Osteoblast (primary cell): Measurements from ENCODE around the gene WDR93. TPM values are rescaled to one million over a fixed set of nuclear protein-coding genes. Genes with fewer than 3 reads are reported as not detected.
A peak's percentile ranks its signal among the peaks of the same experiment; 100 is the strongest.

Experiments used
- DNase-seq: peaks from one replicate; pipeline ENCODE4 v3.0.0; 2011; ENCODE audit warnings: low spot score, mixed read lengths; ENCODE audit not compliant: insufficient read length; ENCODE audit errors: missing footprints
- H2AFZ ChIP-seq: 2 replicates; pipeline ENCODE4 v1.6.0; 2011; ENCODE audit warnings: mild to moderate bottlenecking, low read length
- H3K27ac ChIP-seq: 2 replicates; pipeline ENCODE4 v1.5.1; 2011; ENCODE audit warnings: mild to moderate bottlenecking, low read depth, low read length, moderate library complexity
- H3K27me3 ChIP-seq: 2 replicates; pipeline ENCODE4 v1.6.0; 2012; ENCODE audit warnings: mild to moderate bottlenecking, control low read depth, inconsistent platforms, low read length, moderate library complexity; ENCODE audit not compliant: insufficient read depth
- H3K36me3 ChIP-seq: 2 replicates; pipeline ENCODE4 v1.5.1; 2011; ENCODE audit warnings: mild to moderate bottlenecking, low read length, control low read depth, moderate library complexity; ENCODE audit not compliant: insufficient read depth
- H3K4me1 ChIP-seq: 2 replicates; pipeline ENCODE4 v1.5.1; 2011; ENCODE audit warnings: mild to moderate bottlenecking, low read length, control low read depth, moderate library complexity; ENCODE audit not compliant: insufficient read depth
- H3K4me2 ChIP-seq: 2 replicates; pipeline ENCODE4 v1.6.0; 2011; ENCODE audit warnings: mild to moderate bottlenecking, low read length; ENCODE audit not compliant: insufficient read depth
- H3K4me3 ChIP-seq: fragments of 200-600 bp; sonication (generic); 3 replicates; pipeline ENCODE4 v1.5.1; 2012; ENCODE audit warnings: mild to moderate bottlenecking, low read length, inconsistent platforms; ENCODE audit not compliant: insufficient read depth
- H3K79me2 ChIP-seq: 2 replicates; pipeline ENCODE4 v1.6.0; 2012; ENCODE audit warnings: mild to moderate bottlenecking, low read length, control low read depth, inconsistent platforms; ENCODE audit not compliant: insufficient read depth
- H3K9me3 ChIP-seq: 2 replicates; pipeline ENCODE4 v1.5.1; 2011; ENCODE audit warnings: low read depth, low read length, control low read depth
- H4K20me1 ChIP-seq: 2 replicates; pipeline ENCODE4 v1.6.0; 2012; ENCODE audit warnings: mild to moderate bottlenecking, low read length, control low read depth; ENCODE audit not compliant: insufficient read depth
- total RNA-seq: library from RNA; depleted of rRNA; stranded (reverse); fragments of >200 nt; gene quantifications from 2 replicates; pipeline ENCODE4 v1.2.3, GENCODE V29; 2012
- TF ChIP-seq, protein P1 (sequence below): IDR thresholded peaks from 2 replicates; pipeline ENCODE4 v1.5.1; 2011; ENCODE audit warnings: mild to moderate bottlenecking, low read depth, low read length, moderate library complexity; ENCODE audit errors: extremely low read depth

The WDR93 gene
- total RNA-seq, 1 donor = 0.36 TPM

DNA sequence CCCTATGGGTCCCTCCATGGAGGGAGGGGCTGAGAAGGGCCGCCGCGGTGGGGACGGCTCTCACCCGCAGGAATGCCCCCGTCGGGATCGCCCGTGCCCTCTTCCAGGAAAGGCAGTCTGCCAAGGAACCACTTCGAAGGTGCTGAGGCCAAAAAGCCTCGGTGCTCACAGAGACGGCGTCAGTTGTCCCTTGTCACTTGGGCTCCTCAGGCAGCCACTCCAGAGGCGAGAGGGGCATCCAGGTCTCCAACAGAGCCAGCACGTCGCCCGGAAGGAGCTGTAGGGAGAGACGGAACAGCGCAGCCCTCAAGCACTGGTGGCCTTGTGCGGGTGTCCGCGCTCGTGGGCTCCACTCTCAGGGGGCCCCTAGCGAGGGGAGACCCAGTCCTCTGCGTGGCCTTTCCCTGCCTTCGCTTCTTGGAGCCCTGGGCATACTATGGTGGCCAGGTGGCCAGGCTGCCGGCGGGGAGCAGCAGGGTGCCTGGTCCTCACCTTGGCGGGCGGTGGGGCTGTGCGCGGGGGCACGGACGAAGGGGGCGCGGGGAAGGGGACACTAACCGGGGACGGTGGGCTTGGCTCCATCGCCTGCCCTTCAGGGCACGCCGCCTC lies 59.4 kb downstream of the WDR93 start:
- DNase-seq = peak; percentile 76
- Histone ChIP-seq H3K27me3 (peaks cover 3% of the 10 kb centered on the region), H4K20me1 (no peaks in the 10 kb centered on the region), H3K36me3 (no peaks in the 10 kb centered on the region), H2AFZ (peak overlapping the region; percentile 93), H3K4me1 (no peaks in the 10 kb centered on the region), H3K9me3 (no peaks in the 10 kb centered on the region), H3K4me2 (peak overlapping the region; percentile 77), H3K4me3 (peak overlapping the region; percentile 82), H3K27ac (no peak overlapping the region), H3K79me2 (no peaks in the 10 kb centered on the region)
- TF ChIP-seq, protein P1, sequence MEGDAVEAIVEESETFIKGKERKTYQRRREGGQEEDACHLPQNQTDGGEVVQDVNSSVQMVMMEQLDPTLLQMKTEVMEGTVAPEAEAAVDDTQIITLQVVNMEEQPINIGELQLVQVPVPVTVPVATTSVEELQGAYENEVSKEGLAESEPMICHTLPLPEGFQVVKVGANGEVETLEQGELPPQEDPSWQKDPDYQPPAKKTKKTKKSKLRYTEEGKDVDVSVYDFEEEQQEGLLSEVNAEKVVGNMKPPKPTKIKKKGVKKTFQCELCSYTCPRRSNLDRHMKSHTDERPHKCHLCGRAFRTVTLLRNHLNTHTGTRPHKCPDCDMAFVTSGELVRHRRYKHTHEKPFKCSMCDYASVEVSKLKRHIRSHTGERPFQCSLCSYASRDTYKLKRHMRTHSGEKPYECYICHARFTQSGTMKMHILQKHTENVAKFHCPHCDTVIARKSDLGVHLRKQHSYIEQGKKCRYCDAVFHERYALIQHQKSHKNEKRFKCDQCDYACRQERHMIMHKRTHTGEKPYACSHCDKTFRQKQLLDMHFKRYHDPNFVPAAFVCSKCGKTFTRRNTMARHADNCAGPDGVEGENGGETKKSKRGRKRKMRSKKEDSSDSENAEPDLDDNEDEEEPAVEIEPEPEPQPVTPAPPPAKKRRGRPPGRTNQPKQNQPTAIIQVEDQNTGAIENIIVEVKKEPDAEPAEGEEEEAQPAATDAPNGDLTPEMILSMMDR = no peak

DNA sequence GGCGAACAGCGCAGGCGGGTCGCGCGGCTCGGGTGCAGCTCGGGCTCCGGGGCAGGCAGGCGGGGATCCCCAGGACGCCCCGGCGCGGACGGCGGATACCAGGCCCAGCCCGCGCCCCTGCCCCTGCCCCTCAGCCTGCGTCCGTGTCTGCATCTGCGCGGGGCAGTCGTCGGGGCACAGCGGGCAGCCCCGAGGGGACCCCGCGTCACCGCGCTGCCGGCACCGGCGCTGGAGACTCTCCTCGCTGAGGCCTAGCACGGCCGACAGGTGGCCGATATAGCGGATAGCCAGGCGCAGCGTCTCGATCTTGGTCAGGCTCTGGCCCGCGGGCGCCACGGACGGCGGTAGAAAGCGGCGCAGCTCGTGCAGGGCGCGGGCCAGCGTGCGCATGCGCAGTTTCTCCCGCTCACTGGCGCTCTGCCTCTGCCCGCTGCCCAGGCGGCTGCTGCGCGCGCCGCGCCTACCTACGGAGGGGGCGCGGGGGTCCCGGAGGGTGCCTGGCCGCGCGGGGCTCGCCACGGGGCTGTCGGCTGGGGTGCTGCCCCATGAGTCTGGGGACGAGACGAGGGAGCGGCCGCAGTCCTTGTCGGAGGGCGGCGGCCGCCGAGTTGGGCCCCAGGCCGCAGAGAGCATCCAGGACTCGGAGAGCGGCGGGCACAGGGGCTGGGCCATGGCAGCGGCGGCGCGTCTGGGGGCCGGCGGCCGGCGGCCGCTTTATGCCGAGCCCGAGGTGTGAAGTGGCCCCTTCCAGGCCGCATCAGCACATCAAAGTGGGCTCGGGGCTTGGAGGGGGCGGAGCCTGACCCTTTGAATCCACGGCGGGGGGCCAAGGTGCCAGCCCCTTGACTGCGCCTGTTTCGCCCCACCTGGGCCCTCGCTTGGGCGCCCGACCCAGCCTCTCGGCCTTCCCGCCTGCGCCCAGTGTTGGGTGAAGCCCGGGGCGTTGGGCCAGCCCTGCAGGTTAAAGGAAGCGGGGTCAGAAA lies 60.2 kb downstream of the WDR93 start, which contains the start of gene MESP1:
TSS of gene MESP1 (minus strand) at position 690 of the 983 bp plus-strand sequence. CDS start at position 672, 18 bp downstream.
- peak; percentile 100 for DNase-seq
- H3K27me3 ChIP-seq = peaks cover 3% of the 10 kb centered on the region
- H3K9me3 ChIP-seq = no peaks in the 10 kb centered on the region
- no peaks in the 10 kb centered on the region for H3K4me1 ChIP-seq
- H3K27ac ChIP-seq = no peak within 1 kb of the TSS
- TF ChIP-seq, protein P1 = peak; percentile 45
- H3K36me3 ChIP-seq = no peaks in the 10 kb centered on the region
- peak within 1 kb of the TSS; percentile 77 for H3K4me2 ChIP-seq
- H3K79me2 ChIP-seq = no peaks in the 10 kb centered on the region
- peak within 1 kb of the TSS; percentile 82 for H3K4me3 ChIP-seq
- peak within 1 kb of the TSS; percentile 93 for H2AFZ ChIP-seq
- H4K20me1 ChIP-seq = no peaks in the 10 kb centered on the region

DNA sequence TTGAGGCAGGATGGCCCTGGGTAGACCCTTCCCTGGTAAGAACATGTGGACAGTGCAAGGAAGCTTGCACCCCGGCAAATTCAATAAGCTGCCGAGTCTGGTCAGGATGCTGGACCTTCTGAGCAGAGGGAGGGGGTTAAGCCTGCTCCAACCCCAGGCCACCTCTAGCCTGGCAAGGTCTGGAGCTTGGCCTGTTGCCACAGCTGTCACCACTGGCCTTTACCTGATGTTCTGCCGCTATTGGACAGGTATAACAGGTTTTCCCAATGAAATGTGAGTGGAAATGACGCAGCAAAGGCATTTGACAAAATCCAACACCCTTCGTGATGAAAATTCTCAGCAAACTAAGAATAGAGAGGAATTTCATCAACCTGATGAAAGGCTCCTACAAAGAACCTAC lies 61.1 kb downstream of the WDR93 start:
- H3K4me3 ChIP-seq = no peak overlapping the region
- no peak for DNase-seq
- H3K27ac ChIP-seq = no peak overlapping the region
- H2AFZ ChIP-seq = no peak overlapping the region
- H3K4me2 ChIP-seq = peak overlapping the region; percentile 77
- H3K4me1 ChIP-seq = no peaks in the 10 kb centered on the region
- H3K79me2 ChIP-seq = no peaks in the 10 kb centered on the region
- no peaks in the 10 kb centered on the region for H3K9me3 ChIP-seq
- no peaks in the 10 kb centered on the region for H3K36me3 ChIP-seq
- TF ChIP-seq, protein P1 = no peak
- peaks cover 3% of the 10 kb centered on the region for H3K27me3 ChIP-seq
- no peaks in the 10 kb centered on the region for H4K20me1 ChIP-seq

DNA sequence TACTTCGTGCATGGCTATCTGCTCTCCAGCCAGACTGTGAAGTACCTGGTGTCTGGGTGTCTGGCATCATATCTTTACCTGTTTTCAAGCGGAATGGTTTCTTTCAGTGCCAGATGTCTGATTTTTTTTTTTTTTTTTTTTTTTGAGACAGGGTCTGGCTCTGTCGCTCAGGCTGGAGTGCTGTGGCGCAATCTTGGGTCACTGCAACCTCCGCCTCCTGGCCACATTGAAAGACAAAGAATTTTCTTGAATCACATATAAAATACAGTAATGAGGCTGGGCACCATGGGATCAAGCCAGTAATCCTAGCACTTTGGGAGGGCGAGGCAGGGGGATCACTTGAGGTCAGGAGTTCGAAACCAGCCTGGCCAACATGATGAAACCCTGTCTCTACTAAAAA lies 63.2 kb downstream of the WDR93 start:
- H3K36me3 ChIP-seq = no peaks in the 10 kb centered on the region
- no peak overlapping the region for H3K4me3 ChIP-seq
- no peaks in the 10 kb centered on the region for H3K79me2 ChIP-seq
- H3K9me3 ChIP-seq = no peaks in the 10 kb centered on the region
- TF ChIP-seq, protein P1 = no peak
- H4K20me1 ChIP-seq = no peaks in the 10 kb centered on the region
- no peak overlapping the region for H3K27ac ChIP-seq
- H3K4me1 ChIP-seq = no peaks in the 10 kb centered on the region
- no peak for DNase-seq
- H3K27me3 ChIP-seq = peaks cover 3% of the 10 kb centered on the region
- no peak overlapping the region for H2AFZ ChIP-seq
- no peak overlapping the region for H3K4me2 ChIP-seq
